ENCODE data around the gene KCNQ1. TPM values are rescaled to one million over a fixed set of nuclear protein-coding genes. Genes with fewer than 3 reads are reported as not detected.

Gene KCNQ1
- total and polyA plus RNA-seq, 2 donors (not counting 1 experiment from before 2014, with no cell fraction given), result not detected

DNA sequence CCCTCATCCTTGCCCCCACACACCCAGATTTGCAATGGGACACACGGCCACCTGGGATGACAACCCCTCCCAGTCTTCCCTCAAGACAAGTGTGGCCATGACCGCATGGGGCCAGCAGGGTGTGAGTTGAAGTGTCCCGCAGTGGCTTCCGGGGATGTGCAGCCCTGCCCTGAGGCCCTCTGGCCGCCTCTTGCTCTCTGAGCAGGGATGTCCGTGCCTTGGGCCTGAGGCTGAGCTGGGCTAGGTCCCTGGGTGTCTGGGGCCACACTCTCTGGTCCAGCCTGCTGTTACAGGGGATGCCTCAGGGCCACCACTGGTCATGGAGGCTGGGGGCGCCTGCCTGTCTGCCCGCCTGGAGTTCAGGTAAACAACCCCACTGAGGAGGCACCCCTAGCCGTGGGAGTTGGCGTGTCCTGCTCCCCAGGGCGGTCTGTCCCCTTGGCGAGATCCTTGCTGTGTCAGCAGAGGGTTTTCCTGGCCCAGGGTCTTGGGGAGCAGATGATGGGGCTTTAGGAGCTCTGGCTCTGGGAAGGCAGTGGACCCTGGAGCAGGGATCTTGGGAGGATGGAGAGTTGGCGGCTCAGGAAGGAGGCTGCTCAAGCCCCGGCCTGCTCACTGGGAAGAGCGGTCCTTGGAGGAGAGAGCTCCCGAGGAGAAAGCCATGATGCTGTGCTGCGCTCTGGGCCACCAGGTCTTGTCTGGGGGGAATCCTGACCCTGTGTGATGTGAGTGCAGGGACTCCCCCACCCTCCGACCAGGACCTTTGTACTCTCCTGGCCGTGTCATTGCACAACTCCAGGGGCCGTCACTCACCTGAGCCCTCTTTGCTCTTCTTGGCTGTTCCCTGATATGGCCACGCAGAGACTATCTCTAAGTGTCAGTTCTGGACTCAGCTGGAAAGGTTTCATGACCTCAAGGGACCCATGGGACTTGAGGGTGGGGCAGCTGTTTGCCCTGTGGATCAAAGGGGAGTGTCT, 67.9 kb downstream of the KCNQ1 start:
- Histone ChIP-seq H3K4me2 (ENCODE audit: extremely low read depth, insufficient read depth, low read length) (no peak overlapping the region), H3K36me3 (ENCODE audit: control insufficient read depth, insufficient read depth, low read length) (no peaks in the 10 kb centered on the region), H3K9ac (ENCODE audit: insufficient read depth, low read length) (no peak overlapping the region), H4K20me1 (ENCODE audit: control insufficient read depth, extremely low read depth, insufficient read depth, low read length) (no peaks in the 10 kb centered on the region), H3K4me3 (replicated peaks in 1 of 4; ENCODE audit: control extremely low read depth in 1 of 4, insufficient read depth in 1 of 4, low read depth in 3 of 4, low read length in 4 of 4) (no peak overlapping the region), H3K27ac (ENCODE audit: insufficient read depth, low read length) (no peak overlapping the region), H2AFZ (ENCODE audit: low read length) (no peak overlapping the region), H3K4me1 (ENCODE audit: control insufficient read depth, extremely low read depth, insufficient read depth, low read length) (no peaks in the 10 kb centered on the region), H3K27me3 (ENCODE audit: control insufficient read depth, insufficient read depth, low read length) (no peaks in the 10 kb centered on the region), H3K9me3 (ENCODE audit: control insufficient read depth, insufficient read depth, low read depth, low read length) (no peaks in the 10 kb centered on the region), H3K79me2 (ENCODE audit: control insufficient read depth, insufficient read depth, low read length) (no peaks in the 10 kb centered on the region)
- DNase-seq (ENCODE audit: low read depth in 2 of 2), result no peak
- no peak for TF ChIP-seq EZH2 (IDR thresholded peaks at IDR 0.05; ENCODE audit: low read length, missing control alignments)
- TF ChIP-seq CTCF (conservative IDR thresholded peaks at IDR 0.05 in 1 of 2, IDR thresholded peaks at IDR 0.05 in 1 of 2; ENCODE audit: low read depth in 1 of 2, low read length in 2 of 2), result no peak

- no peak for TF ChIP-seq EZH2 (IDR thresholded peaks at IDR 0.05; ENCODE audit: low read length, missing control alignments)
- H3K4me3 ChIP-seq (replicated peaks in 1 of 4; ENCODE audit: control extremely low read depth in 1 of 4, insufficient read depth in 1 of 4, low read depth in 3 of 4, low read length in 4 of 4), result no peak overlapping the region
- no peak overlapping the region for H3K9ac ChIP-seq (ENCODE audit: insufficient read depth, low read length)
- no peaks in the 10 kb centered on the region for H4K20me1 ChIP-seq (ENCODE audit: control insufficient read depth, extremely low read depth, insufficient read depth, low read length)
- no peak overlapping the region for H2AFZ ChIP-seq (ENCODE audit: low read length)
- no peaks in the 10 kb centered on the region for H3K27me3 ChIP-seq (ENCODE audit: control insufficient read depth, insufficient read depth, low read length)
- no peaks in the 10 kb centered on the region for H3K4me1 ChIP-seq (ENCODE audit: control insufficient read depth, extremely low read depth, insufficient read depth, low read length)
- no peak overlapping the region for H3K27ac ChIP-seq (ENCODE audit: insufficient read depth, low read length)
- no peak for DNase-seq (ENCODE audit: low read depth in 2 of 2)
- no peak overlapping the region for H3K4me2 ChIP-seq (ENCODE audit: extremely low read depth, insufficient read depth, low read length)
- no peaks in the 10 kb centered on the region for H3K9me3 ChIP-seq (ENCODE audit: control insufficient read depth, insufficient read depth, low read depth, low read length)
- H3K36me3 ChIP-seq (ENCODE audit: control insufficient read depth, insufficient read depth, low read length), result no peaks in the 10 kb centered on the region
- H3K79me2 ChIP-seq (ENCODE audit: control insufficient read depth, insufficient read depth, low read length), result no peaks in the 10 kb centered on the region
These were observed 68.6 kb downstream of the KCNQ1 start for GRCh38 chr11:2513441-2513840.

DNA sequence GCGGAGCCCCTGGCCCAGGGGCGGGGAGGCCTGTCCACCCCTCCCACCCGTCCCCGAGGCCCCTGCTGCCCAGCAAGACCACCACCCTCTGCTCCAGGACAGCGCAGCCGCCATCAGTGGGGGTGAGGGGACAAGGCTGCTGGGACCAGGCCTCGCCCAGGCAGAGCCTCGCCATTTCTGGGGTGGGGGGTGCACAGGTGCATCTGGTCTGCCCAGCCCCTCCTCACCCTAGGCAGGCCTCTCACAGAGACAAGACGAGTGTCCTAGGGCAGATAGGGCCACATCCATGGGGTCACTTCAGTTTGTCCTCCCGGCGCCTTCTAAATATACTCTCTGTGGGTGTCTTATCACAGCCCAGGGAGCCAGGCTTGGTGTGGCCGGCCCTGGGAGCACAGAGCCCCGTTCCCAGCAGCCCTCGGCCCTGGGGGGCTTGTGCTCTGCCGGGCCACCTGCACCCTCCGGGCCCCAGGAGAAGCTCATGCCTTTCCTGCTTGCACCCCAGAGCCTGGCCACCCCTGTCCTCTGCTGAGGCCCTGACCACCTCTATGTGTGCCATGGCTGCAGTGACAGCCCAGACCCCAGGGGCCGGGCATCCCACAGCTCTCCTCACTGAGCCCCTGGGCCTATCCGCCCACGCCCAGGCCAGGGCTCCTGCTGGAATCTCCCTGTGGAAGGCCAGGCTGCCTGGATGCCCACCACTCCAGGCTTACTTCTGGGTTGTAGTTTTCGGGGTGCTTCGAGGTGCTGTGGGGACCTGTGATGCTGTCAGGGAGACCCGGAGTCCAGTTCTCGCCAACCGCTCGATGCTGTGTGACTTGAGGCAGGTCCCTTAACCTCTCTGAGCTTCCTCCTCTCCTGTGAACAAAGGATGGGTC, 70.8 kb downstream of the KCNQ1 start:
- Histone ChIP-seq H3K4me1 (ENCODE audit: control insufficient read depth, extremely low read depth, insufficient read depth, low read length) (no peaks in the 10 kb centered on the region), H3K27me3 (ENCODE audit: control insufficient read depth, insufficient read depth, low read length) (no peaks in the 10 kb centered on the region), H4K20me1 (ENCODE audit: control insufficient read depth, extremely low read depth, insufficient read depth, low read length) (no peaks in the 10 kb centered on the region), H3K9me3 (ENCODE audit: control insufficient read depth, insufficient read depth, low read depth, low read length) (no peaks in the 10 kb centered on the region), H3K27ac (ENCODE audit: insufficient read depth, low read length) (no peak overlapping the region), H2AFZ (ENCODE audit: low read length) (no peak overlapping the region), H3K9ac (ENCODE audit: insufficient read depth, low read length) (no peak overlapping the region), H3K4me3 (replicated peaks in 1 of 4; ENCODE audit: control extremely low read depth in 1 of 4, insufficient read depth in 1 of 4, low read depth in 3 of 4, low read length in 4 of 4) (no peak overlapping the region), H3K36me3 (ENCODE audit: control insufficient read depth, insufficient read depth, low read length) (no peaks in the 10 kb centered on the region), H3K4me2 (ENCODE audit: extremely low read depth, insufficient read depth, low read length) (no peak overlapping the region), H3K79me2 (ENCODE audit: control insufficient read depth, insufficient read depth, low read length) (no peaks in the 10 kb centered on the region)
- no peak for DNase-seq (ENCODE audit: low read depth in 2 of 2)
- TF ChIP-seq EZH2 (IDR thresholded peaks at IDR 0.05; ENCODE audit: low read length, missing control alignments), result no peak
- TF ChIP-seq CTCF (conservative IDR thresholded peaks at IDR 0.05 in 1 of 2, IDR thresholded peaks at IDR 0.05 in 1 of 2; ENCODE audit: low read depth in 1 of 2, low read length in 2 of 2), result no peak

All from fibroblast of lung (primary cell).